ENCODE results near the gene FAM83G. TPM values are rescaled to one million over a fixed set of nuclear protein-coding genes. Genes with fewer than 3 reads are reported as not detected.
A peak's percentile ranks its signal among the peaks of the same experiment; 100 is the strongest.
"Not testable (repeated sequence)": the region's sequence is repeated elsewhere in the genome, so short reads cannot be mapped to it uniquely, and the experiment has no call there.

FAM83G gene
- total RNA-seq, 1 donor from 2014 or later: 7.2 TPM

GRCh38 chr17:19023209-19023999 is 18.8 kb upstream of the FAM83G start:
- DNase-seq (ENCODE audit: low read depth in 2 of 2): no peak

GRCh38 chr17:19022747-19023146 is 18.2 kb upstream of the FAM83G start:
- no peak for DNase-seq (ENCODE audit: low read depth in 2 of 2)

GRCh38 chr17:19022128-19022527 is 17.6 kb upstream of the FAM83G start:
- no peak for DNase-seq (ENCODE audit: low read depth in 2 of 2)

- peak in 1 of 2 donors; percentile 23 for DNase-seq (ENCODE audit: low read depth in 2 of 2)
These were observed 17.1 kb upstream of the FAM83G start for GRCh38 chr17:19021622-19022083.

- not testable (repeated sequence) for DNase-seq (ENCODE audit: low read depth in 2 of 2)
These were observed 16.6 kb upstream of the FAM83G start for GRCh38 chr17:19021011-19021621.

- no peak for DNase-seq (ENCODE audit: low read depth in 2 of 2)
These were observed 15.5 kb upstream of the FAM83G start for GRCh38 chr17:19020016-19020415.

- DNase-seq (ENCODE audit: low read depth in 2 of 2): no peak
These were observed 14.7 kb upstream of the FAM83G start for GRCh38 chr17:19019041-19019941.

- no peak for DNase-seq (ENCODE audit: low read depth in 2 of 2)
These were observed 14.0 kb upstream of the FAM83G start for GRCh38 chr17:19018600-19018950.

- no peak for DNase-seq (ENCODE audit: low read depth in 2 of 2)
These were observed 13.4 kb upstream of the FAM83G start for GRCh38 chr17:19017804-19018599.

- DNase-seq (ENCODE audit: low read depth in 2 of 2): no peak
These were observed 12.8 kb upstream of the FAM83G start for GRCh38 chr17:19017401-19017800.

- no peak for DNase-seq (ENCODE audit: low read depth in 2 of 2)
These were observed 12.3 kb upstream of the FAM83G start for GRCh38 chr17:19016881-19017280.

GRCh38 chr17:19016297-19016696 is 11.7 kb upstream of the FAM83G start:
- no peak for DNase-seq (ENCODE audit: low read depth in 2 of 2)

- no peak for DNase-seq (ENCODE audit: low read depth in 2 of 2)
These were observed 10.9 kb upstream of the FAM83G start for GRCh38 chr17:19015428-19015827.

- DNase-seq (ENCODE audit: low read depth in 2 of 2): no peak
These were observed 10.2 kb upstream of the FAM83G start for GRCh38 chr17:19014628-19015215.

GRCh38 chr17:19013806-19014627 is 9.5 kb upstream of the FAM83G start:
- no peak for DNase-seq (ENCODE audit: low read depth in 2 of 2)

- no peak for DNase-seq (ENCODE audit: low read depth in 2 of 2)
These were observed 8.7 kb upstream of the FAM83G start for GRCh38 chr17:19013226-19013625.

GRCh38 chr17:19012171-19013080 is 7.9 kb upstream of the FAM83G start:
- no peak for DNase-seq (ENCODE audit: low read depth in 2 of 2)

- no peak for DNase-seq (ENCODE audit: low read depth in 2 of 2)
These were observed 7.0 kb upstream of the FAM83G start for GRCh38 chr17:19011581-19011980.

Data from dermis microvascular lymphatic vessel endothelial cell (primary cell).